GM23338 (cell line): ENCODE data around the gene CFAP77. TPM values are rescaled to one million over a fixed set of nuclear protein-coding genes. Genes with fewer than 3 reads are reported as not detected.

Experiments used
- ATAC-seq: fragments of 200-7000 bp; cut with Tn5 transposase; 3 replicates; pipeline ENCODE4 v1.9.1; 2020
- DNase-seq: peaks from one replicate; pipeline ENCODE4 v3.0.0-alpha.2; 2015; ENCODE audit warnings: low spot score
- H2AFZ ChIP-seq: fragments of 200-600 bp; sonication (generic); 2 replicates; pipeline ENCODE4 v1.8.0; 2016; ENCODE audit warnings: antibody characterized with exemption, mild to moderate bottlenecking, moderate library complexity
- H3F3A ChIP-seq: fragments of 200-600 bp; sonication (generic); replicated peaks from 2 replicates; pipeline ENCODE4 v1.8.0; 2017; ENCODE audit warnings: antibody characterized with exemption, mixed run types, low read depth
- H3K27ac ChIP-seq: fragments of 200-600 bp; sonication (generic); 2 replicates; pipeline ENCODE4 v1.6.1; 2016; ENCODE audit warnings: low read depth
- H3K27me3 ChIP-seq: fragments of 200-600 bp; sonication (generic); 2 replicates; pipeline ENCODE4 v1.8.0; 2016; ENCODE audit warnings: mild to moderate bottlenecking, mixed run types, moderate library complexity; ENCODE audit not compliant: insufficient read depth
- H3K36me3 ChIP-seq: fragments of 200-600 bp; sonication (generic); 2 replicates; pipeline ENCODE4 v1.8.0; 2016; ENCODE audit warnings: mild to moderate bottlenecking; ENCODE audit not compliant: insufficient read depth
- H3K4me1 ChIP-seq: fragments of 200-600 bp; sonication (generic); 2 replicates; pipeline ENCODE4 v1.8.0; 2016; ENCODE audit warnings: mild to moderate bottlenecking, moderate library complexity; ENCODE audit not compliant: insufficient read depth
- H3K4me2 ChIP-seq: fragments of 200-600 bp; sonication (generic); 2 replicates; pipeline ENCODE4 v1.7.1; 2017; ENCODE audit warnings: mixed run types
- H3K4me3 ChIP-seq: fragments of 200-600 bp; sonication (generic); 2 replicates; pipeline ENCODE4 v1.6.1; 2016; ENCODE audit warnings: mixed run types
- H3K79me2 ChIP-seq: fragments of 200-600 bp; sonication (generic); replicated peaks from 2 replicates; pipeline ENCODE4 v1.8.0; 2017; ENCODE audit warnings: mild to moderate bottlenecking; ENCODE audit not compliant: insufficient read depth
- H3K9me2 ChIP-seq: fragments of 200-600 bp; sonication (generic); 2 replicates; pipeline ENCODE4 v1.8.0; 2017; ENCODE audit not compliant: insufficient read depth
- H4K20me1 ChIP-seq: fragments of 200-600 bp; sonication (generic); replicated peaks from 2 replicates; pipeline ENCODE4 v1.8.0; 2017; ENCODE audit warnings: mild to moderate bottlenecking; ENCODE audit not compliant: insufficient read depth
- H3K27ac Mint-ChIP-seq: 2 replicates; pipeline ENCODE4 v1.8.0; 2020; ENCODE audit warnings: inconsistent platforms, mild to moderate bottlenecking, moderate library complexity, mixed read lengths
- H3K27me3 Mint-ChIP-seq: 3 replicates; pipeline ENCODE4 v1.8.0; 2022; ENCODE audit warnings: low read depth, mild to moderate bottlenecking, moderate library complexity, mixed read lengths, inconsistent platforms; ENCODE audit not compliant: insufficient read depth, poor library complexity
- H3K36me3 Mint-ChIP-seq: 3 replicates; pipeline ENCODE4 v1.8.0; 2021; ENCODE audit warnings: low read depth, mild to moderate bottlenecking, inconsistent platforms, moderate library complexity, mixed read lengths
- H3K4me1 Mint-ChIP-seq: 3 replicates; pipeline ENCODE4 v1.8.0; 2020; ENCODE audit warnings: mild to moderate bottlenecking, inconsistent platforms, mixed read lengths
- H3K4me3 Mint-ChIP-seq: 3 replicates; pipeline ENCODE4 v1.8.0; 2021; ENCODE audit warnings: moderate library complexity, mild to moderate bottlenecking, inconsistent platforms, mixed read lengths
- H3K9me3 Mint-ChIP-seq: 3 replicates; pipeline ENCODE4 v1.8.0; 2020; ENCODE audit warnings: moderate library complexity, mild to moderate bottlenecking, inconsistent platforms, mixed read lengths
- CTCF ChIP-seq, 2 experiments: fragments of 200-600 bp in 1 of 2; sonication (generic) in 1 of 2; conservative IDR thresholded peaks; 2 replicates each; pipeline versions ENCODE4 v1.5.1 to v1.6.1; 2016 to 2017; ENCODE audit warnings: antibody characterized with exemption in 2 of 2, low read depth in 2 of 2, mild to moderate bottlenecking in 2 of 2, moderate library complexity in 1 of 2
- EZH2phosphoT487 ChIP-seq: fragments of 200-600 bp; sonication (generic); IDR thresholded peaks from one replicate; pipeline ENCODE4 v1.8.1; 2018; ENCODE audit warnings: antibody characterized with exemption; ENCODE audit not compliant: unreplicated experiment
- JUNB ChIP-seq: IDR thresholded peaks from one replicate; pipeline ENCODE4 v1.6.1; 2016; ENCODE audit warnings: antibody characterized with exemption; ENCODE audit not compliant: unreplicated experiment
- NANOG ChIP-seq: IDR thresholded peaks from 2 replicates; pipeline ENCODE4 v1.6.1; 2016; ENCODE audit warnings: antibody characterized with exemption, borderline replicate concordance
- POLR2AphosphoS5 ChIP-seq: IDR thresholded peaks from 2 replicates; pipeline ENCODE4 v1.6.1; 2016; ENCODE audit warnings: antibody characterized with exemption, low read depth
- ZNF114 ChIP-seq: fragments of 250-450 bp; sonication (Bioruptor Pico); IDR thresholded peaks from 2 replicates; pipeline ENCODE4 v1.5.0; 2020; ENCODE audit warnings: mild to moderate bottlenecking, moderate library complexity
- ZNF462 ChIP-seq: fragments of 250-450 bp; sonication (Bioruptor Pico); IDR thresholded peaks from 2 replicates; pipeline ENCODE4 v1.5.0; 2020; ENCODE audit warnings: mild to moderate bottlenecking, moderate library complexity
- polyA plus RNA-seq: library from polyadenylated mRNA; unstranded; fragments of >200 nt; fragmentation: Nextera tagmentation; extraction: Ambion mirVana; gene quantifications from 2 replicates; pipeline ENCODE4 v1.2.1, GENCODE V29; 2016
- total RNA-seq: library from RNA; depleted of rRNA; stranded (reverse); fragments of >200 nt; shearing (Covaris generic); gene quantifications from 2 replicates; pipeline ENCODE4 v1.2.3, GENCODE V29; 2014

The CFAP77 gene
- total and polyA plus RNA-seq, 2 experiments from 2014 or later, result 0.97 to 1.3 TPM

- no peak for TF ChIP-seq ZNF462 (CRISPR knock-in tag)
- TF ChIP-seq POLR2AphosphoS5, result no peak
- TF ChIP-seq EZH2phosphoT487, result no peak
- TF ChIP-seq ZNF114, result no peak
- no peak for TF ChIP-seq NANOG
- TF ChIP-seq JUNB, result no peak
- no peak for ATAC-seq
- Histone ChIP-seq H3K27ac (no peak overlapping the region), H3K9me2 (no peaks in the 10 kb centered on the region), H4K20me1 (no peaks in the 10 kb centered on the region), H3K27me3 (no peaks in the 10 kb centered on the region), H3K4me2 (no peak overlapping the region), H3F3A (no peaks in the 10 kb centered on the region), H2AFZ (no peak overlapping the region), H3K79me2 (no peaks in the 10 kb centered on the region), H3K36me3 (no peaks in the 10 kb centered on the region), H3K4me1 (no peaks in the 10 kb centered on the region), H3K4me3 (no peak overlapping the region)
- Mint-ChIP-seq H3K9me3 (peaks cover 5% of the 10 kb centered on the region; the same call in 2 of the 3 replicates), H3K27ac (no peak overlapping the region), H3K4me1 (peaks cover 15% of the 10 kb centered on the region), H3K4me3 (no peak overlapping the region), H3K27me3 (peaks cover 12% of the 10 kb centered on the region), H3K36me3 (no peaks in the 10 kb centered on the region)
- DNase-seq, result no peak
Measured at GRCh38 chr9:132487351-132487791, 77.4 kb downstream of the CFAP77 start.

DNA sequence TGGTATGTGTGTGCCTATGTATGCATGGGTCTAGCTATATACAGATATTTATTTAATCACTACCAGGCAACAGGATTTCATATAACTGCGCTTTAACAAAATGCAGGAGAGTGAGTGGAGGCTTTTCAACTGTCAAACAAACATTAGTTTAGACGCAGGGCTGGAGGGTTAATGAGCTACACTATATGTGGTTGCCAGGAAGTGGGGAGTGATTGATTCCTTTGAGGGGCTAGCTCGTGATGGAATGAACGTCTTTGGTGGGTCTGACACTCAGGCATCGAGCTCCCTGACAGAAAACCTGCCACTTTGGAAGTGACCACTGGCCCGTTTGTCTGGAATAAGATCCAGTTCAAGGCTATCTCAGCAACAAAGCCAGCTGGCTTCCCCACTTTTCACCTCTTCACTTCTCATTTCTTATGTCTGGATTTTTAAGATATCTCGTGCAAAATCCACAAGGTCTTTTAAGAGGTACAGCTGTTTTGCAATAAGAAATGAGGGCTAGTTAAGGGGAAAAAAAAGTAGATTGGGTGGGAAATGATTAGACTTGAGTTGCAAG, 78.0 kb downstream of the CFAP77 start:
- Mint-ChIP-seq H3K9me3 (peaks cover 12% of the 10 kb centered on the region), H3K36me3 (peaks cover 4% of the 10 kb centered on the region)
- no peak for TF ChIP-seq CTCF (conservative IDR thresholded peaks at IDR 0.05; ENCODE audit: low read depth in 2 of 2)
- no peak for TF ChIP-seq JUNB

More for the DNA sequence above, 78.0 kb downstream of the CFAP77 start:
- Histone ChIP-seq H3K9me2 (no peaks in the 10 kb centered on the region), H3F3A (no peaks in the 10 kb centered on the region), H3K79me2 (no peaks in the 10 kb centered on the region), H3K4me1 (no peaks in the 10 kb centered on the region), H2AFZ (no peak overlapping the region), H3K4me2 (no peak overlapping the region), H3K27ac (no peak overlapping the region), H3K27me3 (no peaks in the 10 kb centered on the region), H3K4me3 (no peak overlapping the region), H4K20me1 (no peaks in the 10 kb centered on the region), H3K36me3 (no peaks in the 10 kb centered on the region)
- H3K4me1 Mint-ChIP-seq, result peaks cover 15% of the 10 kb centered on the region
- no peak overlapping the region for H3K4me3 Mint-ChIP-seq
- ATAC-seq, result no peak
- peaks cover 12% of the 10 kb centered on the region for H3K27me3 Mint-ChIP-seq
- no peak overlapping the region for H3K27ac Mint-ChIP-seq
- DNase-seq, result no peak
